HG03575 (cell line): Measurements from ENCODE around the gene IFITM5.
"Not testable (repeated sequence)": the region's sequence is repeated elsewhere in the genome, so short reads cannot be mapped to it uniquely, and the experiment has no call there.

ENCODE experiments used
- ATAC-seq: cut with Tn5 transposase; IDR thresholded peaks from one replicate; pipeline ENCODE4 v1.9.1; 2021; ENCODE audit not compliant: unreplicated experiment, insufficient number of reproducible peaks, low FRiP score; ENCODE audit errors: extremely low read depth

Gene IFITM5

DNA sequence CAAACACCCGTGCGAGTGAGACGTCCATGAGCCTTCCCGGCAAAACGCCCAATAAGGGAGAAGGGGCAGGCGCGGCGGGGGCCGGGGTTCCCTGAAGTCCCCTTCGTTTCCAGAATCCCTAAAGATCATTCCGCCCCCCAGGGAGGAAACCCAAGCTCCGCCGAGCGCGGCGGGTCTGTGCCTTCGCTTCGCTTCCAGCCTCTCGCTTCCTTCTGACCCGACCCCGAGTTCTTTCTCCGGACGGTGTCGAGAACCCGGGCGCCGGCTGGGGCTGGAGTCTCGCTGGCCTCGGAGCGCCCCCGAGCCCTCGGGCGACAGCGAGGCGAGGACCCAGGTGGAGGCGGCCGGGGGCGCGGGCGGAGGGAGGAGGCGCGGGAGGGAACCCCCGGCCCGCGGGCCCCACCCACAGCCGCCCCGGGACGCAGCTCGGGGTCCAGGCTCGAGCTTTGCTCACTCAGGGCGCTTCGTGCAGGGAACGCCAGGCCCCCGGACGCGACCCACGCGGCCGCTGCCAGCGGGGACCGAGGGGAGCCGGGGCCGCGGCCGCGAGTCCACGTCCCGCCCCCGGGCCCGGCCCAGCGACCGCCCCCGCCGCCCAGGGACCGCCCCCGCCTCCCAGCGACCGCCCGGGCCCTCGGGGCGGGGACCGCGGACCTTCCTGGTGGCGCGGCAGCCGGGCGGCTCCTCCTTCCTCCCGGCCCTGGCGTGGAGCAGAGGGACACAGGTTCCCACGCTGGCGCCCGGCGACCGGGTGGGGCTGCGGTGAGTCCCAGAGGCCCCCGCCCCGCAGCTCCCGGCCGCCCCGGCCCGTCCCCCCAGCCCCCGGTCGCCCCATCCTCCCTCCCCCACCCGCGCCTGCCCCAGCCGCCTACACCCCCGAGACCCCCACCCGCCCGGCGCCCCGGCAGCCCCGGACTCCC lies 10.6 kb downstream of the IFITM5 start, which contains the start of gene PGGHG:
TSS of gene PGGHG (plus strand) at position 649 of the 920 bp plus-strand sequence. CDS start 691 bp downstream, outside the sequence.
- ATAC-seq = no peak

DNA sequence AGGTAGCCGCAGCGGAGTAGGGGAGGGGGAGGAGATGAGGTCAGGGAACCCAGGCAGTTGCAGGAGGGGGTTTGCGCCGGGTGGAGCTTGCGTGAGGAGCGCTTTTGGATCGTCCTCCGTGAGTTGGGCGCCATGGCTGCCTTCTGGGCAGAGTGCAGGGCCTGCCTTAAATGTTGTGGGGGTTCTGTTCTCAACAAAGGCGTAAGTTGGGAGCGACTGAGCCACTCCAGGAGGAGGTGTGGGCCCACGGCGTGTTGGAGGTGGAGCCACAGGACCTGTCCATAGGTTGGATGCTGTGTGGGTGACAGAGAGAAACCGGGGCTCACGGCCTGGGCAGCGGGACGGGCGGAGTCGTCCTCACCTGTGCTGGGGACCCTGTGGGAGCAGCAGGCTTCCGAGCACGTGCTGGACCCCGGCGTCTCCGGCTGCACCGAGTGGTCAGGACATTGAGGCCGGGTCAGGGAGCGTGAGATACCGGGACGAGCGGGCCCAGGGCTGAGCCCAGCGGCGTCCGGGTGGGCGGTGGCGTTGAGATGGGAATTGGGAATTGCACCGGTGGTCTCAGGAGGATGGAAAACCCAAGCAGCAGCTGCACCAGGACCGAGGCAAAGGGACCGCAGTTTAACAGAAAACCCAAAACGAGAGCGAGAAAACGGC lies 11.4 kb downstream of the IFITM5 start:
- no peak for ATAC-seq

DNA sequence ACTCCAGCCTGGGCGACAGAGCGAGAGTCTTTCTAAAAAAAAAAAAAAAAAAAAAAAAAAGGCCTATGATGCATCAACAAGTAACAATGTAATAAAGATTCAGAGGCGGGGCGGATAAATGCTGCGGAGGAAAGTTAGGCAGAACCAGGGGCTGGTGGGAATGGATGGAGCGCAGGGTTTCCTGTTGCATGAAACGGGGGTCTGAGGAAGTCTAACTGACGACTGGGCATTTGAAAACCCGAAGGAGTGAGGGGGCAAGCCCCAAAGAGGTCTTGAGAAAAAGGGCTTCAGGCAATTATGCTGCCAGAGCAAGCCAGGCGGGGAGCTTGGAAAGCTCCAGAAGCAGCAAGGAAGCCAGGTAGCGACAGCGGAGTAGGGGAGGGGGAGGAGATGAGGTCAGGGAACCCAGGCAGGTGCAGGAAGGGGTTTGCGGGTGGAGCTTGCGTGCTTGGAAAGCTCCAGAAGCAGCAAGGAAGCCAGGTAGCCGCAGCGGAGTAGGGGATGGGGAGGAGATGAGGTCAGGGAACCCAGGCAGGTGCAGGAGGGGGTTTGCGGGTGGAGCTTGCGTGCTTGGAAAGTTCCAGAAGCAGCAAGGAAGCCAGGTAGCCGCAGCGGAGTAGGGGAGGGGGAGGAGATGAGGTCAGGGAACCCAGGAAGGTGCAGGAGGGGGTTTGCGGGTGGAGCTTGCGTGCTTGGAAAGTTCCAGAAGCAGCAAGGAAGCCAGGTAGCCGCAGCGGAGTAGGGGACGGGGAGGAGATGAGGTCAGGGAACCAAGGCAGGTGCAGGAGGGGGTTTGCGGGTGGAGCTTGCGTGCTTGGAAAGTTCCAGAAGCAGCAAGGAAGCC lies 12.1 kb downstream of the IFITM5 start:
- ATAC-seq = not testable (repeated sequence)

- no peak for ATAC-seq
Observed at GRCh38 chr11:285894-286220, 13.5 kb downstream of the IFITM5 start.

DNA sequence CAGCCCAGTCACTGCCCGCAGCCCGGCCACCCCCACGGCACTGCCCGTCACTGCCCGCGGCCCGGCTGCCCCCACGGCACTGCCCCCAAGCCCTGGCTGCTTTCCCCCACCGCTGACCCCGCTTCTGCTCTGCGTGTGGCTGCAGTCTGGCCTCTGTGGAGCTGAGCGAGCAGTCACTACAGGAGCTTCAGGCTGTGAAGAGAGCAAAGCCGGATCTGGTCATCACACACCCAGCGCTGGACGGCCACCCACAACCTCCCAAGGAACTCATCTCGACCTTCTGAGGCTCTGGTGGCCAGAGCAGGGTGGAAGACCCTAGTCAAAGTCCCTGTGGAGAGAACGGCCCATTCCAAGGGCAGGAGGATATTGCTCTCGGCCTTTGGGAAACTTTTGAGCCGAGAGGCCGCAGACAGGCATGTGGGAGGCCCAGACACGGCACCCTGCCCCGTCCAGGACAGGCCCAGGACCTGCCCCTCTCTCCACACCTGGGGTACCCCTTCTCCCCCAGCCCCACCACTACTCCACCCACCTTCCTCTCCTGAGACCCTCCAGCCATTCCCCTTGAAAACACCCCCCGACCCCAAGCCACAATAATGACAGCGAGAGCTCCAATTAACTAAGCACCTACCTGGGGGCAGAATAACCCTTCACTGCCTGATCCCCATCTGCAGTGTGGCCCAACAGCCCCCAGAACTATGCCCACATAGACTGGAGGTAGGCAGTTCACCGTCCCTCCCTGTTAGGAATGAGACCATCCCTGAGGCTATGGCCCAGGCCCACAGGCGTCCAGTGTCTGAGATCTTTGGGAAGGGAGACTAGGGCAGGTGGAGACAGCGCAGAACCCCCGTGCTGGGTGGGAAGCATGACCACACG lies 14.1 kb downstream of the IFITM5 start:
- ATAC-seq = no peak

DNA sequence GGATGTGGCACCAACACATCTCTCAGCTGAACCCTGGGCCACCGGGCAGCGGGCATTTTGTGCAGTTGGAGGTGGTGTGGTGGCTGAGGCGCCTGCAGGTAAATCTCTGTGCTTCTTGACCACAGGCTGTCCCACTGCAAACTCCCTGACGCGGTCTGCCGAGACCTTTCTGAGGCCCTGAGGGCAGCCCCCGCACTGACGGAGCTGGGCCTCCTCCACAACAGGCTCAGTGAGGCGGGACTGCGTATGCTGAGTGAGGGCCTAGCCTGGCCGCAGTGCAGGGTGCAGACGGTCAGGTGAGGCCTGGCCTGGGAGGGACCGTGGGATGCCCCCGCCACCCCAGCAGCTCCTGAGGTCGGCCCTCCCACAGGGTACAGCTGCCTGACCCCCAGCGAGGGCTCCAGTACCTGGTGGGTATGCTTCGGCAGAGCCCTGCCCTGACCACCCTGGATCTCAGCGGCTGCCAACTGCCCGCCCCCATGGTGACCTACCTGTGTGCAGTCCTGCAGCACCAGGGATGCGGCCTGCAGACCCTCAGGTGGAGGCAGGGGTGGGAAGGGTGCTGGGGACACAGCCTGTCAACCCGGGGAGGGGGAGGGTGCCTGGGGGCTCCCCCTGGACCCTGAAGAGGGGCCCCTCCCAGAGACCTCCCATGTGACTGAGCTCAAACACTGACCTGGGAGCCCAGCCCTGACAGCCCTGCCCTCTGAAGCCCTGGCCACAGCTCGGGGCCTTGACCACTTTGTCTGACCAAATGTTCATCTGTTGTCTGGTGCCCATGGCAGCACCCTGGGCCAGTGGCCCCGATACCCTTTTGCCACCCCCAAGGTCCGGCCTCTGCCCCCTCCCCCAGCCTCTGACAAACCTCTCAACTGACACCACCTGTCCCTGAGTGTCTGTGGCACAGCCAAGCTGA lies 15.0 kb downstream of the IFITM5 start:
- ATAC-seq = no peak

DNA sequence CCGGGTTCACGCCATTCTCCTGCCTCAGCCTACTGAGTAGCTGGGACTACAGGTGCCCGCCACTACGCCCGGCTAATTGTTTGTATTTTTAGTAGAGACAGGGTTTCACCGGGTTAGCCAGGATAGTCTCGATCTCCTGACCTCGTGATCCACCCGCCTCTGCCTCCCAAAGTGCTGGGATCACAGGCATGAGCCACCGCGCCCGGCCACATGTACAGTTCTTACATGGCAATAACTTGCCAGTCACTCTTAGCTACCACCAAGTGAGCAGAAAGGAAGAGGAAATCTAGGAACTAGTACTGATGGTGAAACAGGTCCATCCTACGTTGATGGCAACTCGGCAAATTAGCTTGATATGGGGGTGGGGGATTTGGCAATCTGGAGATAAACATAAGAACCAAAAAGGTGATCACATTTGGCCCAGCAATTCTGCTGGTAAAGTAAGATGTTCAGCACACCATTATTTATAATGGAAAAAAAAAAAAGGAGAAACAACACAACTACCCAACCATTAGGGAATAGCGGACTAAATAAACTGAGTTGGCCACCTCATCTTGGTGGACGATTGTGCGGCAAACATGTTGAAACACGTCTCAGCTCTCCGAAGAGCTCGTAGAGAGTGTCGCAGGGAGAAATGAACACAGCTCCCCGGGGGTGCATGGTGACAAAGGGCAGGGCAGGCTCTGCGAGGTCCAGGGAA lies 15.8 kb downstream of the IFITM5 start:
- ATAC-seq = no peak

DNA sequence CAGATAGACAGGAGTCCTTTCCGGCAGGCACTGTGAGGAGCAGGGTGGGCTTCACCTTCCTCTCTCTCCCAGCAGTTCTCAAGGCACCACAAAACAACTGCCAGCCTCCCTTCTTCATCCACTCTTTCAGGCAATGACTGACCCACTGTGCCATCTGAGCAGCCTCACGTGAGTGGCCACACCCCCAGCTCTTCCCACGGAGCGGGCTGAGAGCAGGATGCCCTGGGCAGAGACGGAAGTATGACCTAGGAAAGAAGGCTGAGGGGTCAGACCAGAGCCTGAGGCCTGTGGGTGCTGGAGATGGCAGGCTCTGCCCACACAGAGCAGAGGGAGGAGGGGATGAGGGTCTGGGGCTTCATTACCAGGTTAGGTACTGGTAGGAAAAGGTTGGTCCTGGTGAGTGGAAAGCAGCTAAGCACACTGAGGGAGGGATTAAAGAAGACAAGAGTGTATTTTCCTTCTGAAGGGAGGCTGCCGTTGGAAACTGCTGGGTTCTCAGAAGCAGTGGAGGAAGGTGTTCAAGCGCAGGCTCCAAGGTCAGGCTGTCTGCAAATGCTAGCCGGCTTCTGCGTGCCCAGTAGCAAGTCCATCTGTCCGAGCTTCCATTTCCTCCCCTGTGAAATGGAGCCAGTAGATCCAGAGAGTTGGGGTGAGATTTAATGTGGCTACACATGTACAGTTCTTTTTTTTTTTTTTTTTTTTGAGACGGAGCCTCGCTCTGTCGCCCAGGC lies 16.5 kb downstream of the IFITM5 start:
- ATAC-seq = no peak

GRCh38 chr11:282171-282570 lies 17.2 kb downstream of the IFITM5 start:
- no peak for ATAC-seq

DNA sequence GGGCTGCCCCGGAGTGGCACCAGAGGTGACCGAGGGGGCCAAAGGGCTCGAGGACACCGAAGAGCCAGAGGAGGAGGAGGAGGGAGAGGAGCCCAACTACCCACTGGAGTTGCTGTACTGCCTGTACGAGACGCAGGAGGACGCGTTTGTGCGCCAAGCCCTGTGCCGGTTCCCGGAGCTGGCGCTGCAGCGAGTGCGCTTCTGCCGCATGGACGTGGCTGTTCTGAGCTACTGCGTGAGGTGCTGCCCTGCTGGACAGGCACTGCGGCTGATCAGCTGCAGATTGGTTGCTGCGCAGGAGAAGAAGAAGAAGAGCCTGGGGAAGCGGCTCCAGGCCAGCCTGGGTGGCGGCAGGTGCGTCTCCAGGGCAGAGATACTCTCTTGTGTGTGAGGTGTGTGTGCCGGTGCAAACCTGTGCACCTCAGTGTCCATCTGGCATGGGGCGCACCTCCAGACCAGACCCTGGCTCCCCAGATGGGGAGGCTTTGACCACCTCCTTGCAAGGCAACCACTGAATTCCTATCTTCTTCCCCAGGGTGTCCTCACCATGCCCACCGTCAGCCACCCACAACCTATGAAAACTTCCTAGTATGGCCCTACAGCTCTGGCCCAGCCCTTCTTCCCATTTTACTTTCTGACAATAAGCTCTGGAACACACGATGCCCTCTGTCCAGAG lies 17.7 kb downstream of the IFITM5 start:
- ATAC-seq = no peak

- no peak for ATAC-seq
Observed at GRCh38 chr11:280706-281485, 18.4 kb downstream of the IFITM5 start.

DNA sequence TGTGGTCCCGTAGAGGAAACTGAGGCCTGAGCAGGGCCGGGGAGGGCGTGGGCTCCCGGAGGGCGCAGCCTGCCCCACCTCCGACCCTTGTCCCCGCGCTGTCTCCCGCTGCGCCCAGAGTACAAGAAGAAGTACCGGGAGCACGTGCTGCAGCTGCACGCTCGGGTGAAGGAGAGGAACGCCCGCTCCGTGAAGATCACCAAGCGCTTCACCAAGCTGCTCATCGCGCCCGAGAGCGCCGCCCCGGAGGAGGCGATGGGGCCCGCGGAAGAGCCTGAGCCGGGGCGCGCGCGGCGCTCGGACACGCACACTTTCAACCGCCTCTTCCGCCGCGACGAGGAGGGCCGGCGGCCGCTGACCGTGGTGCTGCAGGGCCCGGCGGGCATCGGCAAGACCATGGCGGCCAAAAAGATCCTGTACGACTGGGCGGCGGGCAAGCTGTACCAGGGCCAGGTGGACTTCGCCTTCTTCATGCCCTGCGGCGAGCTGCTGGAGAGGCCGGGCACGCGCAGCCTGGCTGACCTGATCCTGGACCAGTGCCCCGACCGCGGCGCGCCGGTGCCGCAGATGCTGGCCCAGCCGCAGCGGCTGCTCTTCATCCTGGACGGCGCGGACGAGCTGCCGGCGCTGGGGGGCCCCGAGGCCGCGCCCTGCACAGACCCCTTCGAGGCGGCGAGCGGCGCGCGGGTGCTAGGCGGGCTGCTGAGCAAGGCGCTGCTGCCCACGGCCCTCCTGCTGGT lies 19.2 kb downstream of the IFITM5 start:
- ATAC-seq = no peak

DNA sequence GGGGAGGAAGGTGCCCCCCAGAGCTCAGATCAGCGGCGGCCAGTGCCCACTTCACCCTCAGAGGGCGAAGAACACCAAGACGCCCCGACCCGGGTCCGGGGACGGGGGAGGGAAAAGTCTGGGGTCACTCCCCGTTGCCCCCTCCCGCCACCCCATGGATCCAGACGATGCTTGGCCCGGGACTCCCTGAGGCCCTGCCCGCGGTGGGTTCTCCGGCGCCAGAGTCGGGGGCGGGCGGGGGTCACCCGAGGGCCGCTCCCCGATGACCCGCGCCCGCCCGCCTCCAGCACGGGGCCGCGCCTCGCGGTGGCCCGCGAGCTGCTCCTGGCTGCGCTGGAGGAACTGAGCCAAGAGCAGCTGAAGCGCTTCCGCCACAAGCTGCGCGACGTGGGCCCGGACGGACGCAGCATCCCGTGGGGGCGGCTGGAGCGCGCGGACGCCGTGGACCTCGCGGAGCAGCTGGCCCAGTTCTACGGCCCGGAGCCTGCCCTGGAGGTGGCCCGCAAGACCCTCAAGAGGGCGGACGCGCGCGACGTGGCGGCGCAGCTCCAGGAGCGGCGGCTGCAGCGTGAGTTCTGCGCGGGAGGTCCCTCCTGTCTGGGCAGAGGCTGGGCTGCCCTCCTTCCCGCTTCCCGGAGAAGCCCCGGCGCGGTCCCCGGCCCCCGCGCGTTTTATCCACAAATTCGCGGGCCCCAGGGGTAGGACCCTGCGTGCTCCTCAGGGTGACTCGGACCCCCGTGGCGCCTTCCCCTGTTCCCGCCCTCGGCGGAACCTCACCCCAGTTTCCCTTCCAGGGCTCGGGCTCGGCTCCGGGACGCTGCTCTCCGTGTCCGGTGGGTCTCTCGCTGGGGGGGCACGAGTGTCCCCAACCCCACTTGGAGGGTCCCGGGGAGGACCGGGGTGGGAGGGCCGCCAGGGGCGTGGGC lies 20.0 kb downstream of the IFITM5 start:
- no peak for ATAC-seq
